K562 (cell line): ENCODE results near the gene PEX11B. TPM values are rescaled to one million over a fixed set of nuclear protein-coding genes. Genes with fewer than 3 reads are reported as not detected.
A peak's percentile ranks its signal among the peaks of the same experiment; 100 is the strongest.

Source experiments
- ATAC-seq: fragments of 200-7000 bp; cut with Tn5 transposase; 3 replicates; pipeline ENCODE4 v1.9.1; 2020; ENCODE audit warnings: moderate library complexity
- BruUV-seq: library from RNA; stranded (reverse); fragments of 400-500 nt; replicated peaks from 2 replicates; lab custom pipeline; 2021; lab: Mats Ljungman, UMichigan
- CTCF ChIA-PET: fragments of 300-600 bp; formaldehyde crosslinking; extraction: SDS; loops from one replicate; lab custom pipeline; 2021; ENCODE audit warnings: low intra/inter-chr PET ratio; lab: Yijun Ruan, JAX
- POLR2A ChIA-PET: fragments of 300-600, 350-650 bp; sonication (Branson Sonifier 250); formaldehyde crosslinking; extraction: SDS; loops from one replicate; lab custom pipeline; 2021; ENCODE audit warnings: antibody characterized with exemption, inconsistent platforms; lab: Yijun Ruan, JAX
- DNase-seq, 4 experiments: peaks; one replicate each; pipeline versions ENCODE4 v3.0.0 to v3.0.0-alpha.2; 2011 to 2018; ENCODE audit warnings: low spot score in 3 of 4, mixed read lengths in 3 of 4; ENCODE audit errors: extremely low read depth in 1 of 4
- FAIRE-seq: peaks from 2 replicates; lab custom pipeline; 2011; peaks lifted over from hg19 to GRCh38; lab: Jason Lieb, UNC
- H2AFZ ChIP-seq: 2 replicates; pipeline ENCODE4 v1.6.0; 2011; ENCODE audit warnings: low read depth, low read length, control low read depth, inconsistent platforms
- H3K27ac ChIP-seq: fragments of 200-600 bp; 3 replicates; pipeline ENCODE4 v1.8.0; 2011; ENCODE audit warnings: low read depth, mild to moderate bottlenecking, control low read depth, inconsistent platforms, low read length, moderate library complexity, mixed read lengths; ENCODE audit errors: extremely low read depth
- H3K27me3 ChIP-seq, 2 experiments: fragments of 300-600 bp in 1 of 2; 2 replicates in 1 of 2; 3 replicates in 1 of 2; pipeline versions ENCODE4 v1.6.0 to v1.8.0; 2011; ENCODE audit warnings: inconsistent platforms in 2 of 2, low read length in 2 of 2, mild to moderate bottlenecking in 1 of 2, mixed read lengths in 1 of 2, moderate library complexity in 1 of 2; ENCODE audit not compliant: control insufficient read depth in 2 of 2, insufficient read depth in 2 of 2
- H3K36me3 ChIP-seq: fragments of 300-600 bp; 3 replicates; pipeline ENCODE4 v1.8.0; 2011; ENCODE audit warnings: mild to moderate bottlenecking, low read length, inconsistent platforms; ENCODE audit not compliant: control insufficient read depth, insufficient read depth
- H3K4me1 ChIP-seq, 2 experiments: fragments of 200-600 bp in 1 of 2; replicated peaks in 1 of 2; 2 replicates in 1 of 2; 3 replicates in 1 of 2; pipeline versions ENCODE4 v1.5.1 to v1.8.0; 2011; ENCODE audit warnings: inconsistent platforms in 2 of 2, low read length in 2 of 2, mild to moderate bottlenecking in 1 of 2, mixed read lengths in 1 of 2, moderate library complexity in 1 of 2; ENCODE audit not compliant: control insufficient read depth in 2 of 2, insufficient read depth in 2 of 2
- H3K4me2 ChIP-seq: 2 replicates; pipeline ENCODE4 v1.6.1; 2011; ENCODE audit warnings: low read length, control low read depth, inconsistent platforms, mixed read lengths; ENCODE audit not compliant: insufficient read depth
- H3K4me3 ChIP-seq: fragments of 200-600 bp; sonication (generic), shearing (Covaris generic); 2 replicates; pipeline ENCODE4 v1.5.1; 2016; ENCODE audit warnings: control low read depth, inconsistent platforms
- H3K79me2 ChIP-seq: fragments of 200-600 bp; 3 replicates; pipeline ENCODE4 v1.8.0; 2011; ENCODE audit warnings: low read length, inconsistent platforms; ENCODE audit not compliant: control insufficient read depth, insufficient read depth
- H3K9ac ChIP-seq, 2 experiments: 2 replicates each; pipeline versions ENCODE4 v1.6.0 to v1.6.1; 2011; ENCODE audit warnings: low read depth in 2 of 2, low read length in 2 of 2, control low read depth in 1 of 2, inconsistent platforms in 1 of 2, mild to moderate bottlenecking in 1 of 2, mixed read lengths in 1 of 2; ENCODE audit not compliant: insufficient read depth in 1 of 2
- H3K9me1 ChIP-seq: one replicate; pipeline ENCODE4 v1.6.0; 2011; ENCODE audit warnings: inconsistent platforms, mild to moderate bottlenecking, low read length, moderate library complexity; ENCODE audit not compliant: control insufficient read depth, insufficient read depth
- H3K9me3 ChIP-seq: replicated peaks from 2 replicates; pipeline ENCODE4 v1.5.1; 2011; ENCODE audit warnings: low read depth, low read length, inconsistent platforms; ENCODE audit not compliant: control insufficient read depth, insufficient read depth
- H4K20me1 ChIP-seq: replicated peaks from 2 replicates; pipeline ENCODE4 v1.6.1; 2011; ENCODE audit warnings: low read length, inconsistent platforms, mixed read lengths; ENCODE audit not compliant: control insufficient read depth, insufficient read depth
- ARHGAP35 ChIP-seq: fragments of 450-650 bp; IDR thresholded peaks from 2 replicates; pipeline ENCODE4 v1.6.1; 2018; ENCODE audit not compliant: partially characterized antibody
- DMBX1 ChIP-seq: fragments of 250-450 bp; sonication (Bioruptor Pico); IDR thresholded peaks from 2 replicates; pipeline ENCODE4 v1.8.0; 2022; ENCODE audit warnings: inconsistent platforms, mild to moderate bottlenecking, moderate library complexity, borderline replicate concordance
- E2F3 ChIP-seq: fragments of 250-450 bp; sonication (Bioruptor Pico); IDR thresholded peaks from 2 replicates; pipeline ENCODE4 v1.4.0; 2020; ENCODE audit warnings: mild to moderate bottlenecking
- SRSF7 ChIP-seq: fragments of 200-400 bp; formaldehyde crosslinking; optimal IDR thresholded peaks from 2 replicates; pipeline ENCODE3; 2017; ENCODE audit warnings: mild to moderate bottlenecking, low read depth, low read length
- ZSCAN32 ChIP-seq: fragments of 450-650 bp; formaldehyde crosslinking; IDR thresholded peaks from 2 replicates; pipeline ENCODE4 v1.4.0; 2020; ENCODE audit warnings: mild to moderate bottlenecking, moderate library complexity
- WGBS: fragments of 100-300 bp; shearing (Covaris generic); methylation state at CpG from one replicate; pipeline ENCODE4 v1.1.6; 2016; ENCODE audit warnings: low coverage, mixed read lengths; ENCODE audit not compliant: insufficient coverage; ENCODE audit errors: missing lambda C conversion rate; 5-methylcytosine and 5-hydroxymethylcytosine counted together
- in situ Hi-C: fragments of 300-500 bp; cut with MboI; formaldehyde crosslinking; loops from 4 replicates; pipeline ENCODE4 v1.15.0; 2018; ENCODE audit warnings: inconsistent platforms, mixed read lengths
- intact Hi-C: fragments of 100-400 bp; cut with micrococcal nuclease; formaldehyde crosslinking; loops from 2 replicates; pipeline ENCODE4 v1.14.2; 2022
- polyA plus RNA-seq, 8 experiments: library from polyadenylated mRNA; depleted of rRNA in 4 of 8; stranded (reverse) in 5 of 8; unstranded in 3 of 8; fragments of >200 nt; fragmentation: Nextera tagmentation in 2 of 8; fragmentation: Illumina TruSeq in 1 of 8; extraction: Ambion mirVana in 2 of 8; extraction: Trizol in 1 of 8; gene quantifications; 2 replicates each; pipeline versions ENCODE4 v1.2.1 to v1.2.3, GENCODE V29; 2011 to 2014; ENCODE audit warnings: inconsistent platforms in 1 of 8, missing spikeins in 1 of 8
- total RNA-seq, 7 experiments: library from RNA; depleted of rRNA in 6 of 7; stranded (reverse); fragments of >200 nt in 6 of 7; fragmentation: Illumina TruSeq in 2 of 7; extraction: Trizol in 2 of 7; gene quantifications; 2 replicates each; pipeline versions ENCODE4 v1.2.1 to v1.2.3, GENCODE V29; 2011 to 2021; ENCODE audit warnings: low replicate concordance in 1 of 7
- TF ChIP-seq, protein P1 (sequence below): sonication (generic); formaldehyde crosslinking; IDR thresholded peaks from 2 replicates; pipeline ENCODE4 v1.8.0; 2022; ENCODE audit warnings: mild to moderate bottlenecking, missing genetic modification reagents
- TF ChIP-seq, protein P2 (sequence below), 3 experiments: fragments of 200-800 bp in 1 of 3; sonication (Bioruptor generic) in 1 of 3; sonication (generic) in 1 of 3; formaldehyde crosslinking in 1 of 3; IDR thresholded peaks; 2 replicates each; pipeline versions ENCODE4 v1.6.1 to v1.8.0; 2016 to 2022; ENCODE audit warnings: mild to moderate bottlenecking in 2 of 3, missing compliant biosample characterization in 2 of 3, missing genetic modification characterization in 2 of 3, missing genetic modification reagents in 1 of 3
- TF ChIP-seq, protein P3 (sequence below): fragments of 450-650 bp; IDR thresholded peaks from 2 replicates; pipeline ENCODE4 v1.6.1; 2017; ENCODE audit warnings: antibody characterized with exemption

Gene PEX11B
- total and polyA plus RNA-seq, 9 of the 15 experiments (the other 6 are each of a cell fraction or from before 2014, with no cell fraction given), result 13.2 to 60.0 (median 21.7) TPM

DNA sequence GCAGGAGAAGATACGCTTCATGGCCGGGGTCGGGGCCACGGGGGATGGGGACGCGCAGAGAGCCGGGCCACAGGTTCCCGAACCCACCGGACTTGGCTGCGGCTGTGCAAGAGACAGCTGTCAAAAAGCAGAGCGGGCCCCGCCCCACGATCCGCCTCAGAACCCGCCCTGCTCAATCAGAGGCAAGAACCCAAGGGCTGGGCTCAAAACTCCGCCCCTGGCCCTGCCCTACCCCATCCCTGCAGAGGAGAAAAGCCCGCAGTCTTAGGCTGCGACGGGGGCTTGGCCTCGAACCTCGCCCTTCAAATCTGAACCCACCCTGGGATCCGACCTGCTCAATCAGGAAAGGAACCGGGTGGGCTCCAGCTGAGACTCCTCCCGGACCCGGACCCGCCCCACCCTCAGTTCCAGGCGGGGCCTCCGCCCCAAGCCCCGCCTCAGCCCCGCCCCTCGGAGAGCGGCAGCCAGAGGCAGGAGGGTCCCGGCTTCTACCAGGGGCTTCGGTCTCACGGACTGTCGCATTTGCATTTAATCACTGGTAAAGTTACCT, 32.7 kb downstream of the PEX11B start, which contains the start of gene ANKRD35 (continued):
- TF ChIP-seq ZSCAN32 (CRISPR knock-in tag), result no peak
- TF ChIP-seq, protein P1, sequence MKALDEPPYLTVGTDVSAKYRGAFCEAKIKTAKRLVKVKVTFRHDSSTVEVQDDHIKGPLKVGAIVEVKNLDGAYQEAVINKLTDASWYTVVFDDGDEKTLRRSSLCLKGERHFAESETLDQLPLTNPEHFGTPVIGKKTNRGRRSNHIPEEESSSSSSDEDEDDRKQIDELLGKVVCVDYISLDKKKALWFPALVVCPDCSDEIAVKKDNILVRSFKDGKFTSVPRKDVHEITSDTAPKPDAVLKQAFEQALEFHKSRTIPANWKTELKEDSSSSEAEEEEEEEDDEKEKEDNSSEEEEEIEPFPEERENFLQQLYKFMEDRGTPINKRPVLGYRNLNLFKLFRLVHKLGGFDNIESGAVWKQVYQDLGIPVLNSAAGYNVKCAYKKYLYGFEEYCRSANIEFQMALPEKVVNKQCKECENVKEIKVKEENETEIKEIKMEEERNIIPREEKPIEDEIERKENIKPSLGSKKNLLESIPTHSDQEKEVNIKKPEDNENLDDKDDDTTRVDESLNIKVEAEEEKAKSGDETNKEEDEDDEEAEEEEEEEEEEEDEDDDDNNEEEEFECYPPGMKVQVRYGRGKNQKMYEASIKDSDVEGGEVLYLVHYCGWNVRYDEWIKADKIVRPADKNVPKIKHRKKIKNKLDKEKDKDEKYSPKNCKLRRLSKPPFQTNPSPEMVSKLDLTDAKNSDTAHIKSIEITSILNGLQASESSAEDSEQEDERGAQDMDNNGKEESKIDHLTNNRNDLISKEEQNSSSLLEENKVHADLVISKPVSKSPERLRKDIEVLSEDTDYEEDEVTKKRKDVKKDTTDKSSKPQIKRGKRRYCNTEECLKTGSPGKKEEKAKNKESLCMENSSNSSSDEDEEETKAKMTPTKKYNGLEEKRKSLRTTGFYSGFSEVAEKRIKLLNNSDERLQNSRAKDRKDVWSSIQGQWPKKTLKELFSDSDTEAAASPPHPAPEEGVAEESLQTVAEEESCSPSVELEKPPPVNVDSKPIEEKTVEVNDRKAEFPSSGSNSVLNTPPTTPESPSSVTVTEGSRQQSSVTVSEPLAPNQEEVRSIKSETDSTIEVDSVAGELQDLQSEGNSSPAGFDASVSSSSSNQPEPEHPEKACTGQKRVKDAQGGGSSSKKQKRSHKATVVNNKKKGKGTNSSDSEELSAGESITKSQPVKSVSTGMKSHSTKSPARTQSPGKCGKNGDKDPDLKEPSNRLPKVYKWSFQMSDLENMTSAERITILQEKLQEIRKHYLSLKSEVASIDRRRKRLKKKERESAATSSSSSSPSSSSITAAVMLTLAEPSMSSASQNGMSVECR, result 0 out of 2 replicates have a peak, but pooled peaks have one; percentile 41

DNA sequence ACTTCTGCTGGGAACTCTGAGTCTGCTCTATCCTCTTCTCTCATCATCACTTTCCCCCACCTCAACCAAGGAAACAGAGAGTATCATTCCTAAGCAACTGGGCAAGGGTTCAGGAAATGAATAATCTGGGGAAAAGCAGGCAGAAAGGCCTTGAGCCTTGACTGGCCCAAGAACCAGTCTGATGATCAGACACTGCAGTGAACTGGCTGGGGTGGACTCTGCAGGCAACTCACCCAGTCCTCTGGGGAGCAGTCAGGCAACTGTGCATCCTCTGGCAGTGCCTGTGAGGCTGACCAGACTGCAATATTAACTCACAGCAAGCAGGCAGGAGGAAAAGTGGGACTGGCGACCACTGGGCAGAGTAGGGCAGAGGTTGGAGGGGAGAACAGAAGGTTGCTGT, 33.8 kb downstream of the PEX11B start:
- Histone ChIP-seq H3K4me2 (no peak overlapping the region), H3K9me3 (no peaks in the 10 kb centered on the region), H2AFZ (no peak overlapping the region), H3K4me3 (no peak overlapping the region), H3K27ac (no peak overlapping the region), H3K4me1 (peaks cover 10 to 17% of the 10 kb centered on the region in 2 experiments), H3K36me3 (no peaks in the 10 kb centered on the region), H4K20me1 (no peaks in the 10 kb centered on the region), H3K27me3 (peaks cover 7 to 10% of the 10 kb centered on the region in 2 experiments; a peak in 4 of 5 replicates), H3K79me2 (no peaks in the 10 kb centered on the region), H3K9me1 (no peaks in the 10 kb centered on the region), H3K9ac (no peak overlapping the region; a peak in 1 of 4 replicates)
- ATAC-seq (no peak), FAIRE-seq (no peak), DNase-seq (no peak)
- ChIA-PET CTCF (no interaction called here), POLR2A (interaction anchor here (1.4 kb wide), 1 partner anchor 26 kb away, joined by 4 read pairs; the partner anchor contains the start of gene PIAS3)
- BruUV-seq, result no TSS peak
- intact Hi-C loops, result no loop called here
- in situ Hi-C loops, result no loop called here
- no peak for TF ChIP-seq SRSF7
- TF ChIP-seq, protein P2, sequence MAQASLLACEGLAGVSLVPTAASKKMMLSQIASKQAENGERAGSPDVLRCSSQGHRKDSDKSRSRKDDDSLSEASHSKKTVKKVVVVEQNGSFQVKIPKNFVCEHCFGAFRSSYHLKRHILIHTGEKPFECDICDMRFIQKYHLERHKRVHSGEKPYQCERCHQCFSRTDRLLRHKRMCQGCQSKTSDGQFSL (CRISPR knock-in tag; IDR thresholded peaks at IDR 0.05), result no peak
- TF ChIP-seq, protein P2 (tag; IDR thresholded peaks at IDR 0.05), result no peak
- TF ChIP-seq ARHGAP35, result no peak
- TF ChIP-seq DMBX1, result no peak
- TF ChIP-seq E2F3, result no peak
- TF ChIP-seq, protein P3, sequence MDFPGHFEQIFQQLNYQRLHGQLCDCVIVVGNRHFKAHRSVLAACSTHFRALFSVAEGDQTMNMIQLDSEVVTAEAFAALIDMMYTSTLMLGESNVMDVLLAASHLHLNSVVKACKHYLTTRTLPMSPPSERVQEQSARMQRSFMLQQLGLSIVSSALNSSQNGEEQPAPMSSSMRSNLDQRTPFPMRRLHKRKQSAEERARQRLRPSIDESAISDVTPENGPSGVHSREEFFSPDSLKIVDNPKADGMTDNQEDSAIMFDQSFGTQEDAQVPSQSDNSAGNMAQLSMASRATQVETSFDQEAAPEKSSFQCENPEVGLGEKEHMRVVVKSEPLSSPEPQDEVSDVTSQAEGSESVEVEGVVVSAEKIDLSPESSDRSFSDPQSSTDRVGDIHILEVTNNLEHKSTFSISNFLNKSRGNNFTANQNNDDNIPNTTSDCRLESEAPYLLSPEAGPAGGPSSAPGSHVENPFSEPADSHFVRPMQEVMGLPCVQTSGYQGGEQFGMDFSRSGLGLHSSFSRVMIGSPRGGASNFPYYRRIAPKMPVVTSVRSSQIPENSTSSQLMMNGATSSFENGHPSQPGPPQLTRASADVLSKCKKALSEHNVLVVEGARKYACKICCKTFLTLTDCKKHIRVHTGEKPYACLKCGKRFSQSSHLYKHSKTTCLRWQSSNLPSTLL, result no peak
- 0% methylated on average over 1 of the region's 1 CpG for WGBS
